B cell (primary cell): Measurements from ENCODE around the gene COL11A2. TPM values are rescaled to one million over a fixed set of nuclear protein-coding genes. Genes with fewer than 3 reads are reported as not detected.

Source experiments
- ATAC-seq: fragments of 200-7000 bp; cut with Tn5 transposase; one replicate; pipeline ENCODE4 v1.10.0; 2021; ENCODE audit warnings: low read depth, mild to moderate bottlenecking, moderate number of reproducible peaks, moderate library complexity
- CTCF ChIA-PET: fragments of 350-600 bp; sonication (Branson Sonifier 250); formaldehyde crosslinking; loops from one replicate; lab custom pipeline; 2021; ENCODE audit warnings: antibody characterized with exemption, inconsistent platforms; lab: Charles Lee
- POLR2A ChIA-PET: fragments of 350-600 bp; sonication (Branson Sonifier 250); formaldehyde crosslinking; loops from one replicate; lab custom pipeline; 2021; ENCODE audit warnings: antibody characterized with exemption; lab: Charles Lee
- DNase-seq: peaks from one replicate; pipeline ENCODE4 v3.0.0; 2013
- H2AFZ ChIP-seq: 2 replicates; pipeline ENCODE4 v1.6.1; 2012; ENCODE audit warnings: mild to moderate bottlenecking, low read depth, low read length; ENCODE audit not compliant: insufficient read depth, poor library complexity, severe bottlenecking
- H3K27ac ChIP-seq, 2 donors: 1 replicate in 1 of 2; 2 replicates in 1 of 2; pipeline ENCODE4 v1.5.1; 2012 to 2013; ENCODE audit warnings: low read length in 2 of 2, mild to moderate bottlenecking in 2 of 2, moderate library complexity in 1 of 2
- H3K27me3 ChIP-seq, 4 experiments: fragments of 200-600 bp in 1 of 4; sonication (generic) in 1 of 4; replicated peaks in 1 of 4; 1 replicate in 2 of 4; 2 replicates in 2 of 4; pipeline versions ENCODE4 v1.6.1 to v1.7.0; 2013 to 2016; ENCODE audit warnings: low read length in 3 of 4, mild to moderate bottlenecking in 2 of 4, mixed read lengths in 1 of 4, moderate library complexity in 1 of 4; ENCODE audit not compliant: insufficient read depth in 4 of 4, control insufficient read depth in 3 of 4; ENCODE audit errors: control extremely low read depth in 1 of 4
- H3K36me3 ChIP-seq, 2 experiments: replicated peaks in 1 of 2; 1 replicate in 1 of 2; 2 replicates in 1 of 2; pipeline versions ENCODE4 v1.6.1 to v1.7.1; 2013; ENCODE audit warnings: low read length in 1 of 2; ENCODE audit not compliant: insufficient read depth in 2 of 2, control insufficient read depth in 1 of 2; ENCODE audit errors: control extremely low read depth in 1 of 2, extremely low read depth in 1 of 2
- H3K4me1 ChIP-seq, 2 donors: fragments of 200-600 bp in 1 of 2; sonication (generic) in 1 of 2; 1 replicate in 1 of 2; 2 replicates in 1 of 2; pipeline versions ENCODE4 v1.5.1 to v1.6.1; 2013 to 2017; ENCODE audit warnings: low read length in 2 of 2; ENCODE audit not compliant: control insufficient read depth in 2 of 2, insufficient read depth in 2 of 2
- H3K4me2 ChIP-seq: replicated peaks from 2 replicates; pipeline ENCODE3; 2012; ENCODE audit warnings: mild to moderate bottlenecking, low read depth, low read length; ENCODE audit not compliant: poor library complexity, severe bottlenecking
- H3K4me3 ChIP-seq, 5 experiments: fragments of 200-600 bp in 1 of 5; sonication (generic) in 1 of 5; 1 replicate in 3 of 5; 2 replicates in 2 of 5; pipeline versions ENCODE4 v1.5.1 to v1.7.0; 2011 to 2016; ENCODE audit warnings: low read length in 4 of 5, mild to moderate bottlenecking in 4 of 5, low read depth in 2 of 5, control low read depth in 1 of 5, moderate library complexity in 1 of 5; ENCODE audit not compliant: insufficient read depth in 1 of 5; ENCODE audit errors: control extremely low read depth in 1 of 5, extremely low read depth in 1 of 5
- H3K79me2 ChIP-seq: fragments of 200-600 bp; sonication (generic); one replicate; pipeline ENCODE4 v1.6.0; 2016; ENCODE audit warnings: low read length; ENCODE audit not compliant: control insufficient read depth, insufficient read depth
- H3K9ac ChIP-seq: fragments of 200-600 bp; sonication (generic); 2 replicates; pipeline ENCODE4 v1.6.1; 2017; ENCODE audit warnings: mild to moderate bottlenecking, low read length, moderate library complexity
- H3K9me3 ChIP-seq, 3 donors: one replicate each; pipeline versions ENCODE4 v1.6.1 to v1.7.1; 2013; ENCODE audit warnings: low read length in 2 of 3; ENCODE audit not compliant: control insufficient read depth in 2 of 3, insufficient read depth in 1 of 3; ENCODE audit errors: control extremely low read depth in 1 of 3
- H4K20me1 ChIP-seq: 2 replicates; pipeline ENCODE4 v1.6.0; 2012; ENCODE audit warnings: mild to moderate bottlenecking, low read length; ENCODE audit not compliant: insufficient read depth, control insufficient read depth, poor library complexity, severe bottlenecking
- H3K27ac Mint-ChIP-seq: one replicate; pipeline ENCODE4 v1.8.0; 2021; ENCODE audit warnings: mixed read lengths
- H3K27me3 Mint-ChIP-seq: one replicate; pipeline ENCODE4 v1.8.0; 2021; ENCODE audit warnings: mixed read lengths
- H3K4me1 Mint-ChIP-seq: one replicate; pipeline ENCODE4 v1.8.0; 2021; ENCODE audit warnings: mixed read lengths
- H3K4me3 Mint-ChIP-seq: one replicate; pipeline ENCODE4 v1.8.0; 2021; ENCODE audit warnings: mixed read lengths
- H3K9me3 Mint-ChIP-seq: one replicate; pipeline ENCODE4 v1.8.0; 2022; ENCODE audit warnings: mixed read lengths; ENCODE audit not compliant: insufficient read depth
- CTCF ChIP-seq: fragments of 200-600 bp; IDR thresholded peaks from one replicate; pipeline ENCODE4 v1.8.0; 2022; ENCODE audit warnings: antibody characterized with exemption, mild to moderate bottlenecking
- EZH2 ChIP-seq: IDR thresholded peaks from 2 replicates; pipeline ENCODE4 v1.6.1; 2012; ENCODE audit warnings: borderline replicate concordance, low read depth, mild to moderate bottlenecking, moderate library complexity, low read length; ENCODE audit not compliant: insufficient read depth, poor library complexity, severe bottlenecking
- WGBS: methylation state at CpG from one replicate; pipeline ENCODE4 v1.1.5; 2013; ENCODE audit warnings: missing lambda C conversion rate; ENCODE audit not compliant: insufficient coverage; 5-methylcytosine and 5-hydroxymethylcytosine counted together
- intact Hi-C: fragments of 100-400 bp; cut with micrococcal nuclease; formaldehyde crosslinking; loops from one replicate; pipeline ENCODE4 v1.10.0; 2022
- polyA plus RNA-seq: library from polyadenylated mRNA; depleted of rRNA; stranded (reverse); fragments of >200 nt; gene quantifications from 2 replicates; pipeline ENCODE4 v1.2.3, GENCODE V29; 2012
- total RNA-seq, 2 donors: library from RNA; stranded (reverse); fragments of 120-200 nt in 1 of 2; gene quantifications; 1 replicate in 1 of 2; 2 replicates in 1 of 2; pipeline versions ENCODE4 v1.2.3 to v1.2.4, GENCODE V29; 2013 to 2022

COL11A2 gene
- total and polyA plus RNA-seq, 2 donors (not counting 1 experiment from before 2014, with no cell fraction given), result 0.39 to 0.82 TPM

GRCh38 chr6:33191383-33192104, 723 bp downstream of the COL11A2 start:
- intact Hi-C loops, result loop anchor here (2.0 kb wide), 1 partner anchor 17 kb away; the partner anchor contains the start of gene RING1
- no peak for TF ChIP-seq EZH2
- TF ChIP-seq CTCF, result no peak
- Histone ChIP-seq H2AFZ (peak overlapping the region; percentile 43), H3K27ac (no peak overlapping the region), H4K20me1 (no peaks in the 10 kb centered on the region), H3K4me1 (peaks cover 18 to 20% of the 10 kb centered on the region in 2 donors), H3K79me2 (no peaks in the 10 kb centered on the region), H3K4me3 (peak overlapping the region in 2 of 5 experiments; percentile 47 to 52), H3K9me3 (peaks cover 0 to 8% (median 0%) of the 10 kb centered on the region in 3 donors), H3K36me3 (peaks cover 0 to 26% of the 10 kb centered on the region in 2 experiments), H3K9ac (peak overlapping the region; percentile 44), H3K4me2 (peak overlapping the region; percentile 98), H3K27me3 (peaks cover 0 to 49% (median 17%) of the 10 kb centered on the region in 4 experiments)
- peaks cover 35% of the 10 kb centered on the region for H3K27me3 Mint-ChIP-seq
- POLR2A ChIA-PET, result interaction anchor here (1.0 kb wide), 1 partner anchor 9 kb away, joined by 4 read pairs; the partner anchor contains the start of genes RXRB and SLC39A7
- H3K4me3 Mint-ChIP-seq, result peak overlapping the region; percentile 69
- CTCF ChIA-PET, result interaction anchor here (1.0 kb wide), 1 partner anchor 70 kb away, joined by 3 read pairs; no protein-coding TSS in a partner anchor
- WGBS, result 67% methylated on average over 7 of the region's 8 CpGs
- peak overlapping the region; percentile 22 for H3K27ac Mint-ChIP-seq
- no peak for DNase-seq
- H3K4me1 Mint-ChIP-seq, result peaks cover 24% of the 10 kb centered on the region
- ATAC-seq, result no peak
- no peaks in the 10 kb centered on the region for H3K9me3 Mint-ChIP-seq
